K562 (cell line): ENCODE results near the gene TRIM31. TPM values are rescaled to one million over a fixed set of nuclear protein-coding genes. Genes with fewer than 3 reads are reported as not detected.

Experiments used
- CHD4 ChIP-seq: fragments of 200-600 bp; sonication (generic); IDR thresholded peaks from 3 replicates; pipeline ENCODE4 v1.6.1; 2012; ENCODE audit warnings: low read depth, mild to moderate bottlenecking, mixed read lengths, low read length, inconsistent platforms; ENCODE audit not compliant: insufficient read depth, insufficient replicate concordance, poor library complexity, severe bottlenecking
- CTBP1 ChIP-seq: fragments of 450-650 bp; IDR thresholded peaks from 2 replicates; pipeline ENCODE4 v1.6.1; 2016; ENCODE audit warnings: borderline replicate concordance
- FOXA1 ChIP-seq: fragments of 450-650 bp; IDR thresholded peaks from 2 replicates; pipeline ENCODE4 v1.6.1; 2016; ENCODE audit warnings: mild to moderate bottlenecking, borderline replicate concordance
- MED1 ChIP-seq: sonication (generic); formaldehyde crosslinking; IDR thresholded peaks from 2 replicates; pipeline ENCODE4 v1.8.1; 2023; ENCODE audit warnings: missing genetic modification reagents, borderline replicate concordance
- RUNX1 ChIP-seq: sonication (generic); IDR thresholded peaks from 2 replicates; pipeline ENCODE4 v1.6.1; 2016; ENCODE audit warnings: antibody characterized with exemption, low read depth
- SP2 ChIP-seq: IDR thresholded peaks from 2 replicates; pipeline ENCODE4 v1.6.1; 2011; ENCODE audit warnings: mild to moderate bottlenecking, low read depth, low read length, moderate library complexity; ENCODE audit not compliant: poor library complexity, severe bottlenecking; ENCODE audit errors: extremely low read depth
- ZFPM2 ChIP-seq: fragments of 250-450 bp; sonication (Bioruptor Pico); IDR thresholded peaks from 2 replicates; pipeline ENCODE4 v1.5.1; 2022; ENCODE audit warnings: mild to moderate bottlenecking
- ZNF785 ChIP-seq: fragments of 250-450 bp; sonication (Bioruptor Pico); IDR thresholded peaks from 2 replicates; pipeline ENCODE4 v1.4.0; 2020; ENCODE audit warnings: mild to moderate bottlenecking
- polyA plus RNA-seq, 8 experiments: library from polyadenylated mRNA; depleted of rRNA in 4 of 8; stranded (reverse) in 5 of 8; unstranded in 3 of 8; fragments of >200 nt; fragmentation: Nextera tagmentation in 2 of 8; fragmentation: Illumina TruSeq in 1 of 8; extraction: Ambion mirVana in 2 of 8; extraction: Trizol in 1 of 8; gene quantifications; 2 replicates each; pipeline versions ENCODE4 v1.2.1 to v1.2.3, GENCODE V29; 2011 to 2014; ENCODE audit warnings: inconsistent platforms in 1 of 8, missing spikeins in 1 of 8
- total RNA-seq, 7 experiments: library from RNA; depleted of rRNA in 6 of 7; stranded (reverse); fragments of >200 nt in 6 of 7; fragmentation: Illumina TruSeq in 2 of 7; extraction: Trizol in 2 of 7; gene quantifications; 2 replicates each; pipeline versions ENCODE4 v1.2.1 to v1.2.3, GENCODE V29; 2011 to 2021; ENCODE audit warnings: low replicate concordance in 1 of 7
- TF ChIP-seq, protein P1 (sequence below): fragments of 450-650 bp; IDR thresholded peaks from 2 replicates; pipeline ENCODE4 v1.7.1; 2018; ENCODE audit warnings: mild to moderate bottlenecking, low read depth; ENCODE audit not compliant: partially characterized antibody
- TF ChIP-seq, protein P2 (sequence below): sonication (generic); formaldehyde crosslinking; IDR thresholded peaks from 2 replicates; pipeline ENCODE4 v1.8.0; 2022; ENCODE audit warnings: missing genetic modification reagents, mild to moderate bottlenecking, moderate library complexity, borderline replicate concordance
- TF ChIP-seq, protein P3 (sequence below), 2 experiments: fragments of 150-350 bp in 1 of 2; IDR thresholded peaks; 2 replicates each; pipeline ENCODE4 v1.6.1; 2012 to 2016; ENCODE audit warnings: low read depth in 2 of 2, low read length in 2 of 2, mild to moderate bottlenecking in 1 of 2, moderate library complexity in 1 of 2
- TF ChIP-seq, protein P4 (sequence below): sonication (generic); formaldehyde crosslinking; IDR thresholded peaks from 2 replicates; pipeline ENCODE4 v1.8.0; 2022; ENCODE audit warnings: mild to moderate bottlenecking, low read depth, missing genetic modification reagents

The TRIM31 gene
- total and polyA plus RNA-seq, 9 of the 15 experiments (the other 6 are each of a cell fraction or from before 2014, with no cell fraction given), result not detected

DNA sequence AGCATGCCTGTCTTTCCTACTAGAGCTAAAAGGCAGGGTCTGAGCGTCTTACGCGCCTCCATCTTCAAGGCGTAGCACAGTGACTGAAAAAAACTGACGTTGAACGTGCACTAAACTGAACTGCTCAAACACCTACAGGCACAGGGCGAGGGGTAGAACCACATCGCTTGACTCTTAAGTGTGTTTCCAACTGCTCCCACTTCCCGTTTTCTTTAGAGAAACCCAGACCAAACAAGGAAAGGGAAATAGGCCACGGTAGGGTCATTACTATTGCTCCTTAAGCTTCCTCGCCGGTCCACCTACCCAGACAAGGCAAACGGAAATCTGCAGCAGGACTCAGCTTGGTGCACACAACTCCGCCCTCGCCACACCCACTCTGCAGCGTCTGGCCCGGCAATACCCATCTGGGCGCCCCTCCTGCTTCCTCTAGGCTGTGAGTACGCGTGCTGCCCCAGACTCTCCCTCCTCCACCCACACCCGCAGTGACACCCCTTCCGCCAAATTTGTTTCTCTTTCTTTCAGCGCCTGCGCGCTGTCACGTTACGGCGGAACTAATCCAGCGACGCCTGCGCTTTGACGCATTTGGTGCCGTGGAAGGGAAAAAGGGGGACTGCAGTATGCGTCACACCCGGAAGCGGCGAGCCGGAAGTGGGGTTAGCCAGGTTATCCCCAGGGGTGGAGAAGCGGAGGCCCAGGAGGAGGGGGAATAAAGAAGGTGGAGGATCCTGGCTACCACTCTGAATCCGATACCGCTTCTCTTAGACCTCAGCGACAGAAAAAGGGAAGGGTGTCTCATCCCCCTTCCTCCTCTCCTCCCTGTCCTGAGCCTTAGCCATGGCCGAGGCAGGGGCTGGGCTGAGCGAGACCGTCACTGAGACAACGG lies 46.1 kb downstream of the TRIM31 start, which contains the start of gene PPP1R11 (continued):
- TF ChIP-seq, protein P1, sequence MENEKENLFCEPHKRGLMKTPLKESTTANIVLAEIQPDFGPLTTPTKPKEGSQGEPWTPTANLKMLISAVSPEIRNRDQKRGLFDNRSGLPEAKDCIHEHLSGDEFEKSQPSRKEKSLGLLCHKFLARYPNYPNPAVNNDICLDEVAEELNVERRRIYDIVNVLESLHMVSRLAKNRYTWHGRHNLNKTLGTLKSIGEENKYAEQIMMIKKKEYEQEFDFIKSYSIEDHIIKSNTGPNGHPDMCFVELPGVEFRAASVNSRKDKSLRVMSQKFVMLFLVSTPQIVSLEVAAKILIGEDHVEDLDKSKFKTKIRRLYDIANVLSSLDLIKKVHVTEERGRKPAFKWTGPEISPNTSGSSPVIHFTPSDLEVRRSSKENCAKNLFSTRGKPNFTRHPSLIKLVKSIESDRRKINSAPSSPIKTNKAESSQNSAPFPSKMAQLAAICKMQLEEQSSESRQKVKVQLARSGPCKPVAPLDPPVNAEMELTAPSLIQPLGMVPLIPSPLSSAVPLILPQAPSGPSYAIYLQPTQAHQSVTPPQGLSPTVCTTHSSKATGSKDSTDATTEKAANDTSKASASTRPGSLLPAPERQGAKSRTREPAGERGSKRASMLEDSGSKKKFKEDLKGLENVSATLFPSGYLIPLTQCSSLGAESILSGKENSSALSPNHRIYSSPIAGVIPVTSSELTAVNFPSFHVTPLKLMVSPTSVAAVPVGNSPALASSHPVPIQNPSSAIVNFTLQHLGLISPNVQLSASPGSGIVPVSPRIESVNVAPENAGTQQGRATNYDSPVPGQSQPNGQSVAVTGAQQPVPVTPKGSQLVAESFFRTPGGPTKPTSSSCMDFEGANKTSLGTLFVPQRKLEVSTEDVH, result peak; percentile 98
- TF ChIP-seq ZNF785 (CRISPR knock-in tag), result no peak
- no peak for TF ChIP-seq MED1 (CRISPR knock-in tag)
- TF ChIP-seq, protein P2, sequence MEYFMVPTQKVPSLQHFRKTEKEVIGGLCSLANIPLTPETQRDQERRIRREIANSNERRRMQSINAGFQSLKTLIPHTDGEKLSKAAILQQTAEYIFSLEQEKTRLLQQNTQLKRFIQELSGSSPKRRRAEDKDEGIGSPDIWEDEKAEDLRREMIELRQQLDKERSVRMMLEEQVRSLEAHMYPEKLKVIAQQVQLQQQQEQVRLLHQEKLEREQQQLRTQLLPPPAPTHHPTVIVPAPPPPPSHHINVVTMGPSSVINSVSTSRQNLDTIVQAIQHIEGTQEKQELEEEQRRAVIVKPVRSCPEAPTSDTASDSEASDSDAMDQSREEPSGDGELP (CRISPR knock-in tag), result peak; percentile 96
- peak; percentile 88 for TF ChIP-seq CTBP1
- TF ChIP-seq FOXA1, result no peak
- TF ChIP-seq, protein P3, sequence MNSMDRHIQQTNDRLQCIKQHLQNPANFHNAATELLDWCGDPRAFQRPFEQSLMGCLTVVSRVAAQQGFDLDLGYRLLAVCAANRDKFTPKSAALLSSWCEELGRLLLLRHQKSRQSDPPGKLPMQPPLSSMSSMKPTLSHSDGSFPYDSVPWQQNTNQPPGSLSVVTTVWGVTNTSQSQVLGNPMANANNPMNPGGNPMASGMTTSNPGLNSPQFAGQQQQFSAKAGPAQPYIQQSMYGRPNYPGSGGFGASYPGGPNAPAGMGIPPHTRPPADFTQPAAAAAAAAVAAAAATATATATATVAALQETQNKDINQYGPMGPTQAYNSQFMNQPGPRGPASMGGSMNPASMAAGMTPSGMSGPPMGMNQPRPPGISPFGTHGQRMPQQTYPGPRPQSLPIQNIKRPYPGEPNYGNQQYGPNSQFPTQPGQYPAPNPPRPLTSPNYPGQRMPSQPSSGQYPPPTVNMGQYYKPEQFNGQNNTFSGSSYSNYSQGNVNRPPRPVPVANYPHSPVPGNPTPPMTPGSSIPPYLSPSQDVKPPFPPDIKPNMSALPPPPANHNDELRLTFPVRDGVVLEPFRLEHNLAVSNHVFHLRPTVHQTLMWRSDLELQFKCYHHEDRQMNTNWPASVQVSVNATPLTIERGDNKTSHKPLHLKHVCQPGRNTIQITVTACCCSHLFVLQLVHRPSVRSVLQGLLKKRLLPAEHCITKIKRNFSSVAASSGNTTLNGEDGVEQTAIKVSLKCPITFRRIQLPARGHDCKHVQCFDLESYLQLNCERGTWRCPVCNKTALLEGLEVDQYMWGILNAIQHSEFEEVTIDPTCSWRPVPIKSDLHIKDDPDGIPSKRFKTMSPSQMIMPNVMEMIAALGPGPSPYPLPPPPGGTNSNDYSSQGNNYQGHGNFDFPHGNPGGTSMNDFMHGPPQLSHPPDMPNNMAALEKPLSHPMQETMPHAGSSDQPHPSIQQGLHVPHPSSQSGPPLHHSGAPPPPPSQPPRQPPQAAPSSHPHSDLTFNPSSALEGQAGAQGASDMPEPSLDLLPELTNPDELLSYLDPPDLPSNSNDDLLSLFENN (IDR thresholded peaks at IDR 0.05; ENCODE audit: low read depth in 2 of 2, low read length in 2 of 2), result peak in 1 of 2 experiments; percentile 65; a peak in 2 of 4 replicates
- no peak for TF ChIP-seq SP2
- TF ChIP-seq, protein P4, sequence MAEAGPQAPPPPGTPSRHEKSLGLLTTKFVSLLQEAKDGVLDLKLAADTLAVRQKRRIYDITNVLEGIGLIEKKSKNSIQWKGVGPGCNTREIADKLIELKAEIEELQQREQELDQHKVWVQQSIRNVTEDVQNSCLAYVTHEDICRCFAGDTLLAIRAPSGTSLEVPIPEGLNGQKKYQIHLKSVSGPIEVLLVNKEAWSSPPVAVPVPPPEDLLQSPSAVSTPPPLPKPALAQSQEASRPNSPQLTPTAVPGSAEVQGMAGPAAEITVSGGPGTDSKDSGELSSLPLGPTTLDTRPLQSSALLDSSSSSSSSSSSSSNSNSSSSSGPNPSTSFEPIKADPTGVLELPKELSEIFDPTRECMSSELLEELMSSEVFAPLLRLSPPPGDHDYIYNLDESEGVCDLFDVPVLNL, result 0 out of 2 replicates have a peak, but pooled peaks have one; percentile 51
- TF ChIP-seq CHD4, result no peak
- TF ChIP-seq ZFPM2 (CRISPR knock-in tag), result no peak
- TF ChIP-seq RUNX1, result peak; percentile 38; the same call in 1 of the 2 replicates
